ES-I3 (cell line): Measurements from ENCODE around the gene ART5.
"Not testable (repeated sequence)": the region's sequence is repeated elsewhere in the genome, so short reads cannot be mapped to it uniquely, and the experiment has no call there.

Experiments used
- H3K36me3 ChIP-seq: 2 replicates; pipeline ENCODE4 v1.6.1; 2013; ENCODE audit warnings: mild to moderate bottlenecking, low read length, control low read depth, moderate library complexity; ENCODE audit not compliant: insufficient read depth
- H3K4me1 ChIP-seq: 2 replicates; pipeline ENCODE4 v1.6.1; 2013; ENCODE audit warnings: mild to moderate bottlenecking, control low read depth, low read length; ENCODE audit not compliant: insufficient read depth
- H3K9ac ChIP-seq: 2 replicates; pipeline ENCODE4 v1.6.1; 2013; ENCODE audit warnings: low read depth, mild to moderate bottlenecking, low read length, moderate library complexity
- H3K9me3 ChIP-seq: 2 replicates; pipeline ENCODE4 v1.6.1; 2013; ENCODE audit warnings: mild to moderate bottlenecking, low read length, moderate library complexity; ENCODE audit not compliant: control insufficient read depth, insufficient read depth

The ART5 gene

GRCh38 chr11:3591326-3591725, 50.5 kb downstream of the ART5 start:
- not testable (repeated sequence) for H3K9me3 ChIP-seq, H3K36me3 ChIP-seq, H3K9ac ChIP-seq, H3K4me1 ChIP-seq

- H3K36me3 ChIP-seq, H3K4me1 ChIP-seq, H3K9me3 ChIP-seq, H3K9ac ChIP-seq: not testable (repeated sequence)
These were observed 51.6 kb downstream of the ART5 start for GRCh38 chr11:3590193-3590592.

GRCh38 chr11:3588776-3589175, 53.0 kb downstream of the ART5 start:
- H3K36me3 ChIP-seq, H3K4me1 ChIP-seq, H3K9ac ChIP-seq, H3K9me3 ChIP-seq: not testable (repeated sequence)
